K562 (cell line): Measurements from ENCODE around the gene UGT1A10. TPM values are rescaled to one million over a fixed set of nuclear protein-coding genes. Genes with fewer than 3 reads are reported as not detected.

Experiments used
- ATAC-seq: fragments of 200-7000 bp; cut with Tn5 transposase; 3 replicates; pipeline ENCODE4 v1.9.1; 2020; ENCODE audit warnings: moderate library complexity
- BruUV-seq: library from RNA; stranded (reverse); fragments of 400-500 nt; replicated peaks from 2 replicates; lab custom pipeline; 2021; lab: Mats Ljungman, UMichigan
- CTCF ChIA-PET: fragments of 300-600 bp; formaldehyde crosslinking; extraction: SDS; loops from one replicate; lab custom pipeline; 2021; ENCODE audit warnings: low intra/inter-chr PET ratio; lab: Yijun Ruan, JAX
- POLR2A ChIA-PET: fragments of 300-600, 350-650 bp; sonication (Branson Sonifier 250); formaldehyde crosslinking; extraction: SDS; loops from one replicate; lab custom pipeline; 2021; ENCODE audit warnings: antibody characterized with exemption, inconsistent platforms; lab: Yijun Ruan, JAX
- DNase-seq, 4 experiments: peaks; one replicate each; pipeline versions ENCODE4 v3.0.0 to v3.0.0-alpha.2; 2011 to 2018; ENCODE audit warnings: low spot score in 3 of 4, mixed read lengths in 3 of 4; ENCODE audit errors: extremely low read depth in 1 of 4
- FAIRE-seq: peaks from 2 replicates; lab custom pipeline; 2011; peaks lifted over from hg19 to GRCh38; lab: Jason Lieb, UNC
- H2AFZ ChIP-seq: 2 replicates; pipeline ENCODE4 v1.6.0; 2011; ENCODE audit warnings: low read depth, low read length, control low read depth, inconsistent platforms
- H3K27ac ChIP-seq: fragments of 200-600 bp; 3 replicates; pipeline ENCODE4 v1.8.0; 2011; ENCODE audit warnings: low read depth, mild to moderate bottlenecking, control low read depth, inconsistent platforms, low read length, moderate library complexity, mixed read lengths; ENCODE audit errors: extremely low read depth
- H3K27me3 ChIP-seq, 2 experiments: fragments of 300-600 bp in 1 of 2; 2 replicates in 1 of 2; 3 replicates in 1 of 2; pipeline versions ENCODE4 v1.6.0 to v1.8.0; 2011; ENCODE audit warnings: inconsistent platforms in 2 of 2, low read length in 2 of 2, mild to moderate bottlenecking in 1 of 2, mixed read lengths in 1 of 2, moderate library complexity in 1 of 2; ENCODE audit not compliant: control insufficient read depth in 2 of 2, insufficient read depth in 2 of 2
- H3K36me3 ChIP-seq: fragments of 300-600 bp; 3 replicates; pipeline ENCODE4 v1.8.0; 2011; ENCODE audit warnings: mild to moderate bottlenecking, low read length, inconsistent platforms; ENCODE audit not compliant: control insufficient read depth, insufficient read depth
- H3K4me1 ChIP-seq, 2 experiments: fragments of 200-600 bp in 1 of 2; replicated peaks in 1 of 2; 2 replicates in 1 of 2; 3 replicates in 1 of 2; pipeline versions ENCODE4 v1.5.1 to v1.8.0; 2011; ENCODE audit warnings: inconsistent platforms in 2 of 2, low read length in 2 of 2, mild to moderate bottlenecking in 1 of 2, mixed read lengths in 1 of 2, moderate library complexity in 1 of 2; ENCODE audit not compliant: control insufficient read depth in 2 of 2, insufficient read depth in 2 of 2
- H3K4me2 ChIP-seq: 2 replicates; pipeline ENCODE4 v1.6.1; 2011; ENCODE audit warnings: low read length, control low read depth, inconsistent platforms, mixed read lengths; ENCODE audit not compliant: insufficient read depth
- H3K4me3 ChIP-seq: fragments of 200-600 bp; sonication (generic), shearing (Covaris generic); 2 replicates; pipeline ENCODE4 v1.5.1; 2016; ENCODE audit warnings: control low read depth, inconsistent platforms
- H3K79me2 ChIP-seq: fragments of 200-600 bp; 3 replicates; pipeline ENCODE4 v1.8.0; 2011; ENCODE audit warnings: low read length, inconsistent platforms; ENCODE audit not compliant: control insufficient read depth, insufficient read depth
- H3K9ac ChIP-seq, 2 experiments: 2 replicates each; pipeline versions ENCODE4 v1.6.0 to v1.6.1; 2011; ENCODE audit warnings: low read depth in 2 of 2, low read length in 2 of 2, control low read depth in 1 of 2, inconsistent platforms in 1 of 2, mild to moderate bottlenecking in 1 of 2, mixed read lengths in 1 of 2; ENCODE audit not compliant: insufficient read depth in 1 of 2
- H3K9me1 ChIP-seq: one replicate; pipeline ENCODE4 v1.6.0; 2011; ENCODE audit warnings: inconsistent platforms, mild to moderate bottlenecking, low read length, moderate library complexity; ENCODE audit not compliant: control insufficient read depth, insufficient read depth
- H3K9me3 ChIP-seq: replicated peaks from 2 replicates; pipeline ENCODE4 v1.5.1; 2011; ENCODE audit warnings: low read depth, low read length, inconsistent platforms; ENCODE audit not compliant: control insufficient read depth, insufficient read depth
- H4K20me1 ChIP-seq: replicated peaks from 2 replicates; pipeline ENCODE4 v1.6.1; 2011; ENCODE audit warnings: low read length, inconsistent platforms, mixed read lengths; ENCODE audit not compliant: control insufficient read depth, insufficient read depth
- ESRRA ChIP-seq: fragments of 450-650 bp; IDR thresholded peaks from 2 replicates; pipeline ENCODE4 v1.6.1; 2014; ENCODE audit warnings: low read depth, mild to moderate bottlenecking, moderate library complexity, borderline replicate concordance
- FOXJ3 ChIP-seq: sonication (generic); formaldehyde crosslinking; IDR thresholded peaks from 2 replicates; pipeline ENCODE4 v1.4.0; 2020; ENCODE audit warnings: mild to moderate bottlenecking, missing genetic modification reagents
- FOXK2 ChIP-seq, 2 experiments: fragments of 450-650 bp; IDR thresholded peaks in 1 of 2; conservative IDR thresholded peaks in 1 of 2; 2 replicates each; pipeline ENCODE4 v1.6.1; 2016; ENCODE audit warnings: low read depth in 2 of 2, mild to moderate bottlenecking in 1 of 2
- GABPA ChIP-seq: fragments of 200-800 bp; sonication (Bioruptor generic); conservative IDR thresholded peaks from 2 replicates; pipeline ENCODE4 v1.6.1; 2016; ENCODE audit warnings: low read depth, missing genetic modification characterization, missing compliant biosample characterization
- HES1 ChIP-seq: fragments of 450-650 bp; IDR thresholded peaks from 2 replicates; pipeline ENCODE4 v1.6.1; 2016; ENCODE audit warnings: low read depth, mild to moderate bottlenecking, moderate library complexity
- KDM2B ChIP-seq: fragments of 250-450 bp; sonication (Bioruptor Pico); IDR thresholded peaks from 2 replicates; pipeline ENCODE4 v1.8.0; 2021; ENCODE audit warnings: mild to moderate bottlenecking, moderate library complexity
- LCOR ChIP-seq: sonication (generic); formaldehyde crosslinking; IDR thresholded peaks from 2 replicates; pipeline ENCODE4 v1.8.0; 2022; ENCODE audit warnings: mild to moderate bottlenecking, missing genetic modification reagents
- MED1 ChIP-seq: sonication (generic); formaldehyde crosslinking; IDR thresholded peaks from 2 replicates; pipeline ENCODE4 v1.8.1; 2023; ENCODE audit warnings: missing genetic modification reagents, borderline replicate concordance
- MTA2 ChIP-seq: fragments of 450-650 bp; IDR thresholded peaks from 2 replicates; pipeline ENCODE4 v1.6.1; 2016; ENCODE audit warnings: low read depth
- NFE2 ChIP-seq: IDR thresholded peaks from 2 replicates; pipeline ENCODE4 v1.6.1; 2014; ENCODE audit warnings: antibody characterized with exemption, low read depth
- POU5F1 ChIP-seq: fragments of 150-350 bp; IDR thresholded peaks from 2 replicates; pipeline ENCODE4 v1.6.1; 2014; ENCODE audit warnings: borderline replicate concordance, low read length, low read depth, mild to moderate bottlenecking; ENCODE audit not compliant: partially characterized antibody
- RHOXF2B ChIP-seq: fragments of 250-450 bp; sonication (Bioruptor Pico); conservative IDR thresholded peaks from 2 replicates; pipeline ENCODE4 v1.5.1; 2021
- SMARCC2 ChIP-seq: fragments of 450-650 bp; IDR thresholded peaks from 2 replicates; pipeline ENCODE4 v1.6.1; 2017; ENCODE audit warnings: antibody characterized with exemption, moderate library complexity, mild to moderate bottlenecking, low read depth
- SRSF1 ChIP-seq: fragments of 200-400 bp; formaldehyde crosslinking; IDR thresholded peaks from 2 replicates; pipeline ENCODE4 v1.6.1; 2017; ENCODE audit warnings: mild to moderate bottlenecking, low read depth, low read length, moderate library complexity
- TSC22D4 ChIP-seq: fragments of 450-650 bp; IDR thresholded peaks from 2 replicates; pipeline ENCODE4 v1.6.1; 2016; ENCODE audit warnings: missing genetic modification characterization, missing biosample characterization, control low read depth
- ZNF57 ChIP-seq: fragments of 450-650 bp; formaldehyde crosslinking; IDR thresholded peaks from 2 replicates; pipeline ENCODE4 v1.4.0; 2020; ENCODE audit warnings: mild to moderate bottlenecking, moderate library complexity
- in situ Hi-C: fragments of 300-500 bp; cut with MboI; formaldehyde crosslinking; loops from 4 replicates; pipeline ENCODE4 v1.15.0; 2018; ENCODE audit warnings: inconsistent platforms, mixed read lengths
- intact Hi-C: fragments of 100-400 bp; cut with micrococcal nuclease; formaldehyde crosslinking; loops from 2 replicates; pipeline ENCODE4 v1.14.2; 2022
- polyA plus RNA-seq, 8 experiments: library from polyadenylated mRNA; depleted of rRNA in 4 of 8; stranded (reverse) in 5 of 8; unstranded in 3 of 8; fragments of >200 nt; fragmentation: Nextera tagmentation in 2 of 8; fragmentation: Illumina TruSeq in 1 of 8; extraction: Ambion mirVana in 2 of 8; extraction: Trizol in 1 of 8; gene quantifications; 2 replicates each; pipeline versions ENCODE4 v1.2.1 to v1.2.3, GENCODE V29; 2011 to 2014; ENCODE audit warnings: inconsistent platforms in 1 of 8, missing spikeins in 1 of 8
- total RNA-seq, 7 experiments: library from RNA; depleted of rRNA in 6 of 7; stranded (reverse); fragments of >200 nt in 6 of 7; fragmentation: Illumina TruSeq in 2 of 7; extraction: Trizol in 2 of 7; gene quantifications; 2 replicates each; pipeline versions ENCODE4 v1.2.1 to v1.2.3, GENCODE V29; 2011 to 2021; ENCODE audit warnings: low replicate concordance in 1 of 7

The UGT1A10 gene
- total and polyA plus RNA-seq, 9 of the 15 experiments (the other 6 are each of a cell fraction or from before 2014, with no cell fraction given) = not detected

- intact Hi-C loops = no loop called here
- no peak overlapping the region for H3K27ac ChIP-seq
- no peaks in the 10 kb centered on the region for H4K20me1 ChIP-seq
- H3K27me3 ChIP-seq = no peaks in the 10 kb centered on the region
- H3K36me3 ChIP-seq = no peaks in the 10 kb centered on the region
- TF ChIP-seq KDM2B (CRISPR knock-in tag) (no peak), MTA2 (no peak), SRSF1 (no peak), GABPA (tag) (no peak), ZNF57 (CRISPR knock-in tag) (no peak), MED1 (CRISPR knock-in tag) (no peak), LCOR (CRISPR knock-in tag) (no peak), TSC22D4 (no peak), POU5F1 (no peak), FOXJ3 (CRISPR knock-in tag) (no peak), NFE2 (no peak), FOXK2 (conservative IDR thresholded peaks at IDR 0.05 in 1 of 2, IDR thresholded peaks at IDR 0.05 in 1 of 2; ENCODE audit: low read depth in 2 of 2) (no peak), SMARCC2 (no peak), HES1 (no peak), ESRRA (no peak), RHOXF2B (no peak)
- no peaks in the 10 kb centered on the region for H3K9me1 ChIP-seq
- in situ Hi-C loops = no loop called here
- H3K9ac ChIP-seq = no peak overlapping the region
- no peaks in the 10 kb centered on the region for H3K4me1 ChIP-seq
- no peaks in the 10 kb centered on the region for H3K9me3 ChIP-seq
- no peaks in the 10 kb centered on the region for H3K79me2 ChIP-seq
- FAIRE-seq = no peak
- no TSS peak for BruUV-seq
- DNase-seq = no peak
- no peak overlapping the region for H2AFZ ChIP-seq
- no peak for ATAC-seq
- POLR2A ChIA-PET = no interaction called here
- no peak overlapping the region for H3K4me3 ChIP-seq
- CTCF ChIA-PET = no interaction called here
- H3K4me2 ChIP-seq = no peak overlapping the region
Observed at GRCh38 chr2:233673896-233674295, 37.6 kb downstream of the UGT1A10 start.
